Keratinocyte (primary cell): ENCODE results near the gene NAA10.

Source experiments
- CTCF ChIP-seq, 3 experiments: IDR thresholded peaks in 1 of 3; conservative IDR thresholded peaks in 1 of 3; optimal IDR thresholded peaks in 1 of 3; 2 replicates in 2 of 3; 3 replicates in 1 of 3; pipeline versions ENCODE3 to v1.5.1; 2011; ENCODE audit warnings: low read length in 3 of 3, mild to moderate bottlenecking in 3 of 3, moderate library complexity in 2 of 3, control low read depth in 1 of 3, inconsistent platforms in 1 of 3; ENCODE audit not compliant: insufficient read depth in 2 of 3; ENCODE audit errors: extremely low read depth in 1 of 3
- EZH2 ChIP-seq: IDR thresholded peaks from one replicate; pipeline ENCODE4 v1.6.1; 2012; ENCODE audit warnings: inconsistent platforms, mild to moderate bottlenecking, low read length, moderate library complexity

- TF ChIP-seq CTCF (optimal IDR thresholded peaks at IDR 0.05 in 1 of 3, IDR thresholded peaks at IDR 0.05 in 1 of 3, conservative IDR thresholded peaks at IDR 0.05 in 1 of 3; ENCODE audit: extremely low read depth in 1 of 3, insufficient read depth in 2 of 3, low read length in 3 of 3), result no peak
- TF ChIP-seq EZH2, result no peak
Measured at GRCh38 chrX:153925739-153926551, 8.9 kb downstream of the NAA10 start, which contains the start of gene ARHGAP4.
